Measurements from ENCODE around the gene BMPR1B.
"Not testable (repeated sequence)": the region's sequence is repeated elsewhere in the genome, so short reads cannot be mapped to it uniquely, and the experiment has no call there.

Gene BMPR1B

GRCh38 chr4:95142932-95143331 is 385.2 kb downstream of the BMPR1B start:
- DNase-seq (ENCODE audit: low spot score), result no peak

GRCh38 chr4:95151255-95151654 is 393.5 kb downstream of the BMPR1B start:
- DNase-seq (ENCODE audit: low spot score), result no peak

- DNase-seq (ENCODE audit: low spot score), result no peak
Measured at GRCh38 chr4:95153182-95153581, 395.4 kb downstream of the BMPR1B start.

GRCh38 chr4:95155759-95156451 is 398.1 kb downstream of the BMPR1B start:
- no peak for DNase-seq (ENCODE audit: low spot score)

GRCh38 chr4:95156452-95156765 is 398.7 kb downstream of the BMPR1B start:
- DNase-seq (ENCODE audit: low spot score), result no peak

GRCh38 chr4:95157596-95157995 is 399.8 kb downstream of the BMPR1B start:
- no peak for DNase-seq (ENCODE audit: low spot score)

GRCh38 chr4:95158045-95158444 is 400.3 kb downstream of the BMPR1B start:
- DNase-seq (ENCODE audit: low spot score), result no peak

GRCh38 chr4:95158626-95159025 is 400.9 kb downstream of the BMPR1B start:
- DNase-seq (ENCODE audit: low spot score), result no peak

GRCh38 chr4:95159384-95159783 is 401.6 kb downstream of the BMPR1B start:
- no peak for DNase-seq (ENCODE audit: low spot score)

- DNase-seq (ENCODE audit: low spot score), result no peak
Measured at GRCh38 chr4:95161781-95162469, 404.2 kb downstream of the BMPR1B start.

GRCh38 chr4:95162867-95163266 is 405.1 kb downstream of the BMPR1B start:
- no peak for DNase-seq (ENCODE audit: low spot score)

- no peak for DNase-seq (ENCODE audit: low spot score)
Measured at GRCh38 chr4:95165926-95166524, 408.3 kb downstream of the BMPR1B start.

- DNase-seq (ENCODE audit: low spot score), result no peak
Measured at GRCh38 chr4:95167805-95168204, 410.1 kb downstream of the BMPR1B start.

GRCh38 chr4:95170176-95170575 is 412.4 kb downstream of the BMPR1B start:
- no peak for DNase-seq (ENCODE audit: low spot score)

- DNase-seq (ENCODE audit: low spot score), result not testable (repeated sequence)
Measured at GRCh38 chr4:95171377-95171776, 413.6 kb downstream of the BMPR1B start.

GRCh38 chr4:95178938-95179337 is 421.2 kb downstream of the BMPR1B start:
- no peak for DNase-seq (ENCODE audit: low spot score)

GRCh38 chr4:95180531-95181242 is 422.9 kb downstream of the BMPR1B start:
- DNase-seq (ENCODE audit: low spot score), result peak; percentile 67

GRCh38 chr4:95181243-95181995 is 423.7 kb downstream of the BMPR1B start:
- peak; percentile 84 for DNase-seq (ENCODE audit: low spot score)

- no peak for DNase-seq (ENCODE audit: low spot score)
Measured at GRCh38 chr4:95181996-95182306, 424.2 kb downstream of the BMPR1B start.

- DNase-seq (ENCODE audit: low spot score), result no peak
Measured at GRCh38 chr4:95183656-95184408, 426.1 kb downstream of the BMPR1B start.

- no peak for DNase-seq (ENCODE audit: low spot score)
Measured at GRCh38 chr4:95186666-95187065, 428.9 kb downstream of the BMPR1B start.
